HG02943 (cell line): ENCODE data around the gene ERICH3.

ENCODE experiments used
- ATAC-seq: cut with Tn5 transposase; IDR thresholded peaks from one replicate; pipeline ENCODE4 v1.9.1; 2021; ENCODE audit warnings: mild to moderate bottlenecking, low read depth, moderate library complexity; ENCODE audit not compliant: unreplicated experiment

ERICH3 gene

GRCh38 chr1:74673351-74674111 is at the start of gene ERICH3:
Gene ERICH3 (minus strand): TSS chr1:74673792. CDS start chr1:74673519, 273 bp downstream.
- no peak for ATAC-seq

- ATAC-seq, result no peak
These were observed 44.0 kb upstream of the ERICH3 start for GRCh38 chr1:74717626-74718025.

DNA sequence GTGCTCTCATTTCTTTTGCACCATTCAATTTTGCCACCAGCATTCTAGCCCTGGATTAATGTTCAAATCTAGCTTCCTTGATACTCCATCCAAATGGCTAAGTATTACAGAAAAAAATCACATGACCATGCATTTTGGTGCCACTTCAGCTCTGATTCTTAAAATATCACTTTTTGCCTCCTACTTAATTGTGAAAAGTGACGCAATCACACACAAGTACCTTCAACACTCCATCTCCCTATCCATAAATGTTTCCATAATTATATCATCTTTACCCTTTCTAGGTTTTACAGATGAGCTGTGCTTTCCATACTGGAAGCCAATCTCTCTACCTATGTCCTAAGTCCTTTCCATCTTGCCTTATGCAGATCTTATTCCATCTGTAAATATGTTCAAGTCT is 43.2 kb upstream of the ERICH3 start:
- ATAC-seq, result no peak

DNA sequence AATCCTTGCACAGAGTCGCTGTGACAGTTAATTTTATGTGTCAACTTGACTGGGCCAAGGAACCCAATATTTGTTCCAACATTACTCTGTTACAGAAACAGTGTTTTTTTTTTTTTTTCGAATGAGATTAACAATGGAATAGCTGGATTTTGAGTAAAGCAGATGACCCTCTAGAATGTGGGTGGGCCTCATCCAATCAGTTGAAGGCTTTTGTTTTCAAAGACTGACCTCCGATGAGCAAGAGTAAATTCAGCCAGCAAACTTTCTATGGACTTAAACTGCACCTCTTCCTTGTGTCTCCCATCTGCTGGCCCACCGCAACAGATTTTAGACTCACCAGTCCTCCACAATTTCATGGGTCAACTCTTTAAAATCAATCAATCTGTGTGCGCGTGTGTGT is 42.2 kb upstream of the ERICH3 start:
- ATAC-seq, result no peak

DNA sequence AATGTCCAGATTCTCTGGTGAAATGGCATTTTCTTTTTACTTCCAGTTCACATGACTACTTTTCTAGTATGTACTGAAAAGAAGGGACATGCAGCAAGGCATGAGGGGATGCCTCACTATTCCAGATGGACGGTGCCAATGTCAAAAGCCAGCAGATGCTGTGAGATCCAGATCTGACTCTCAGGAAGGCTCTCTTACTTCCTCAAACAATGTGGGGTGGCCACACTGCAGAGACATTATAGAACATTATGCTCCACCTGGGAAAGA is 41.6 kb upstream of the ERICH3 start:
- no peak for ATAC-seq

GRCh38 chr1:74714429-74715235 is 41.0 kb upstream of the ERICH3 start:
- no peak for ATAC-seq

DNA sequence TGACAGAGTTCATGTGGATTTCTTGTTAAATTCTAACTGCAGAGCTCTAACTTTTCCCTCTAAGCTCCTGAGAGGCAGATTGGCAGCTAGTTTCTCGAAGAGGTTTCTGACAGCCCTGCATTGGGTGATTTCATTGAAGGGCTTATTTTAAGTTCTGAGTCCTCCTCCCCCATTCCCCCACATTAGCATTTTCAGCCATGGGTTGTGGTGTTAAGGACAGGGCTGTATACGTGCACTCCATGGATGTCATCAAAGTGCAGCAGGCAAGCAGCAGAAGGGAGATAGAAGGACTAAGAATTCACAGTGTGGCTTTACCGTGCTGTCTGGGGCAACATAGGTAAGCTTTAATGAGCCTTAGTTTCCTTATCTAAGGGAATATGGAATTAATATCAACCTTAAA is 40.3 kb upstream of the ERICH3 start:
- no peak for ATAC-seq

GRCh38 chr1:74712881-74713280 is 39.3 kb upstream of the ERICH3 start:
- ATAC-seq, result no peak

DNA sequence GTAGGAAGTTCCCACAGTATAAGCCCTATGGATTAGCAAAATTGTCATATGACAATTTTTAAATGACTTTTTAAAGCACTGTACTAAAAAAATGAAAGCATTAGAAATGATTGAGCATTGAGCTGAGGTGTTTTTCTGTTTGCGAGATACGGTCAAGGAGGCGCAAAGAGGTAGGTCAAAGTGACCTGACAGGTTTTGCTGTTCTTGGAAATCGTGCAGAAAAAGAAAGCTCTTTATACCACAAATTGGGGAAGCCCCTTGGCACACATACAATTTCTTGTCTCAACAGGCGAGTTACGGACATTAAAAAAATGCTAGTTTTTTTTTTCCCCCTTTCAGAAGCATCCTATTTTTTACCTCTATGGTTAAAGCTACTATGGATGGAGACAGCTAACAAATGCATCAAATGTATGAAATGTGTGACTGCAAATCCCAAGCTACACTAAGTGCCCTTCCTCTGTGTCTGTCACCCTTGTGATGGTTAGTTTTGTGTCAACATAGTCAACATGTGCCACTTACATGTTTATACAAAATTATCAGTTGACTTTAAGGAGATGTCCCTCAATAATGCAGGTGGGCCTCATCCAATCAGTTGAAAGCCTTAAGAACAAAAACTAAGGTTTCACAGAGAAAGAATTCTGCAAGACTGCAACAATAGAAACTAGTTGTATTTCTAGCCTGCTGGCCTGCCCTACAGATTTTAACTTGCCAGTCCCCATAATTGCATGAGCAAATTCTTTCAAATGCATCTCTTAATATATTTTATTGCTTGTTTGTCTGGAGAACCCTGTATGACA is 30.0 kb upstream of the ERICH3 start:
- no peak for ATAC-seq

DNA sequence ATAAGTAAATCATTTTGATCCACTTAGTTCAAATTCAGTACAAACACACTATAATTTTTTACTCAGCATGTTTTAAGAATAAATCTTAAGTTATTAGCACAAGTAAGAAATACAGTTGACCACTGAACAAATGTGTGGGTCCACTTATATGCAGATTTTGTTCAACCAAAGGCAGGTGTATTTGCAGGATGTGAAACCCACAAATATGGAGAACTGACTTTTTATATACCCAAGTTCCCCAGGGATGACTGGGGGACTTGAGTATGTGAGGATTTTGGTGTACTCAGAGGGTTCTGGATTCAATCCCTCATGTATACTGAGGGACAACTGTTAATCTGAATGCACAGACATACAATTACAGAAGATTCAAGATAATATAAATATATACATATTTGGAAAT is 25.7 kb upstream of the ERICH3 start:
- no peak for ATAC-seq

GRCh38 chr1:74697832-74698231 is 24.2 kb upstream of the ERICH3 start:
- no peak for ATAC-seq

- no peak for ATAC-seq
These were observed 19.9 kb upstream of the ERICH3 start for GRCh38 chr1:74693473-74693872.

GRCh38 chr1:74690909-74691308 is 17.3 kb upstream of the ERICH3 start:
- no peak for ATAC-seq

- no peak for ATAC-seq
These were observed 16.7 kb upstream of the ERICH3 start for GRCh38 chr1:74690364-74690696.

DNA sequence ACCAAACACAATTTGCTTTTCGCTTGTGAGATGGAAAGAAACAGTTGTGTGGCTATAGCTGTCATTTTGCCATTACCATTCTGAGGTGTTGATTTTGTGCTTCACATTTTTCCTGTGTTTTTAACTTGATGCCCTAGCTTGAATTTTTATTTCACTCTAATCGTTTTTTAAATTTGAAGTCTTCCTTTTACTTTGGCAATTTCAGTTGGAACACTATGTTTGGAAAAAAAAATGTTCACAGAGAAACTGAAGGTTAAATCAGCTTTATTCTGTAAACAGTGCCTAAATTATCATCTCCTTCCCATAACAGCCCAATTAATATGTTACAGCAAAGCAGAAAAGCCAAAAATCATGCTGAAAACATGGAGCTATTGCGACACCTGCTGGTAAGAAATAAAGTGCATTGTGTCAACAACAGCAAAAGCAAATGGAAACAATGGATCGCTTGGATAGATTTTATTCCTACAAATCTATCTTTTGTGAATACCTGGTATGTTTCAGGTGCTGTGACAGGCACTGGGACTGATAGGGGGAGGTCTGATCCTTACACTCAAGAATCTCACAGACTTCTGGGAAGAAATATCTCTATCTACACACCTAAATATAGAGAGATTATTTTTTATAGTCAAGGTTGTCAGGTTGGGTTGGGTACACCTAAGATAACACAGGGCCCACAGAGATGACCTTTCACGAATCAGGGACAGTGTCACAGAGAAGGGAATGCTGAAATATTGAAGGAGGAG is 16.2 kb upstream of the ERICH3 start:
- no peak for ATAC-seq

DNA sequence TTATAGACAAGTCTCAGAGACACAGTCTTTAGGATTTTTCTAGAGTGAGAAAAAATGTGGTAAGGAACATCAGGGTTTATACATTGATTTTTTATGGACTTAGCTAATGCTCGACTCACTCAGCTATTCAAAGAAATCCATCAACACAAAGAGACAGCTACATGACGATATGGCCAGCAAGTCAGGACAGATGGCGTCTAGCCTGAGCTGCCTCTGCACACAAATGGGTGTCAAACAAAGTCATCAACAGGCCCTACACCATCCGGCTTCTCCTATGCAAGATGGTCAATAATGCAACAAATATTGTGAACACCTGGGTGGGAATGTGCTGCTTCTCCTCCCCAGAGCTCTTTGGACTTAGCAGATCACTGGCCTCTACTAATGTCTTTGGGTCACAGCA is 13.3 kb upstream of the ERICH3 start:
- ATAC-seq, result no peak

DNA sequence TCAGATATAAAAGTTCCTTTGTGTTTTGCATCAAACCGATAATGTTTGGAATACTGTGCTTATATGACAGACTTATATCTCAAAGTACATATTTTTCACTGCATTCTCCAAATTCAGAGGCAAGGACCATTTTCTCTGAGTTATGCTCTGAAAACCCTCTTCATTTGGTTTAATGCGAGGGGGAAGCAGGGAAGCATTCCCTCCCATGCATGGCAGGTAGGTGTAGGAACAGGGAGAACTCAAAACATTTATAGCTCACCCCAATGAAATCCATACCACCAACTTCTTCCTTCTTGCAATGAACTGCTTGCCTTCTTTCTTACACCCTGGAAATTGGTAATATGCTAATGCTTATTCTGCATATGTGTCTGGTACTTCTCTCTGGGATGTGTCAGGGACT is 10.7 kb upstream of the ERICH3 start:
- ATAC-seq, result no peak

GRCh38 chr1:74683656-74684055 is 10.1 kb upstream of the ERICH3 start:
- ATAC-seq, result no peak

GRCh38 chr1:74681851-74682250 is 8.3 kb upstream of the ERICH3 start:
- no peak for ATAC-seq

DNA sequence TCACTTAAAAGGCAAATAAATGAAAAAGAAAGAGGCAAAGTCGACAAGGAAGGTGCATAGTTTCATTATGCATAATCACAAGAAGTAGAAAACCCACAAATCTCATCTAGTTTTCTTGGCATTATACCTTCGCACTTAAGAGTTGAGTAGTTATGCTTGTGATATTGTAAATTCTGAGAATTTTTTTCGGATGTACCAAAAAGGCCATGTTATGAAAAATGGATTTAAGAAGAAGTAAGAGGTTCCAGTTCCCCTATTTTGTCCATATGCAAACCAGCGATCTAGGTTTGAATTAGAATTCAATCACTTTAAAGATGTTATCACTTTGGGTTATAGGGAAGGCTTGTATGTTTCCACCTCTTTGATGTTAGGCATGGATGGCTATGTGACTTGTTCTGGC is 7.9 kb upstream of the ERICH3 start:
- ATAC-seq, result peak; percentile 79

- ATAC-seq, result peak; percentile 41
These were observed 7.4 kb upstream of the ERICH3 start for GRCh38 chr1:74681001-74681400.
